Psoas muscle (tissue), 8 donors: Measurements from ENCODE around the gene SLC9A7. TPM values are rescaled to one million over a fixed set of nuclear protein-coding genes. Genes with fewer than 3 reads are reported as not detected.
"Not testable (repeated sequence)": the region's sequence is repeated elsewhere in the genome, so short reads cannot be mapped to it uniquely, and the experiment has no call there.

Experiments
- ATAC-seq, 4 donors: fragments of 200-7000 bp; cut with Tn5 transposase; one replicate each; pipeline ENCODE4 v1.9.1; 2020; ENCODE audit warnings: moderate library complexity in 3 of 4, mild to moderate bottlenecking in 2 of 4
- DNase-seq, 2 donors: peaks; one replicate each; pipeline ENCODE4 v3.0.0-alpha.2; 2020
- H3K27ac ChIP-seq: fragments of 200-600 bp; one replicate; pipeline ENCODE4 v1.8.0; 2022
- H3K27me3 ChIP-seq, 3 donors: fragments of 200-600 bp in 1 of 3; one replicate each; pipeline versions ENCODE4 v1.6.1 to v1.8.0; 2013 to 2022; ENCODE audit warnings: low read length in 2 of 3, mild to moderate bottlenecking in 2 of 3, moderate library complexity in 1 of 3; ENCODE audit not compliant: insufficient read depth in 3 of 3
- H3K36me3 ChIP-seq, 2 donors: fragments of 200-600 bp in 1 of 2; one replicate each; pipeline versions ENCODE4 v1.6.1 to v1.8.0; 2013 to 2022; ENCODE audit warnings: low read depth in 1 of 2, mild to moderate bottlenecking in 1 of 2, moderate library complexity in 1 of 2; ENCODE audit not compliant: insufficient read depth in 1 of 2
- H3K4me1 ChIP-seq: fragments of 200-600 bp; one replicate; pipeline ENCODE4 v1.8.0; 2022
- H3K4me3 ChIP-seq: fragments of 200-600 bp; one replicate; pipeline ENCODE4 v1.8.0; 2022; ENCODE audit warnings: mild to moderate bottlenecking
- H3K9me3 ChIP-seq: fragments of 200-600 bp; one replicate; pipeline ENCODE4 v1.8.0; 2022
- WGBS, 3 donors: extraction: QIAGEN DNeasy Blood & Tissue Kit; methylation state at CpG; one replicate each; pipeline versions ENCODE4 v1.1.6 to v1.1.7; 2013; 5-methylcytosine and 5-hydroxymethylcytosine counted together
- intact Hi-C, 2 donors: fragments of 100-400 bp; cut with DNase I; formaldehyde crosslinking; loops; one replicate each; pipeline versions ENCODE4 v1.11.0 to v1.14.2; 2022
- polyA plus RNA-seq, 3 donors: library from polyadenylated mRNA; stranded (reverse); fragments of 200-250 nt; gene quantifications; one replicate each; pipeline ENCODE4 v1.2.3, GENCODE V29; 2013
- total RNA-seq, 4 donors: library from RNA; stranded (reverse); fragmentation: NEBNext Ultra II Directional in 2 of 4; extraction: Animal tissue kit (Norgen Biotek cat#: 25700) in 2 of 4; gene quantifications; one replicate each; pipeline versions ENCODE4 v1.2.1 to v1.2.4, GENCODE V29; 2021 to 2023
- TF ChIP-seq, protein P1 (sequence below): fragments of 200-600 bp; IDR thresholded peaks from one replicate; pipeline ENCODE4 v1.8.0; 2022; ENCODE audit warnings: antibody characterized with exemption
- donor health status: healthy with polysubstance abuse.
- donor health status: DM: no; HTN: no; CAD: no; lungs with moderate emphysema.
- donor health status: Bipolar disorder and iron deficiency.
- donor health status: healthy.
- donor health status: DM: yes; HTN: yes; CAD: no.
- donor health status: DM: no; HTN: no; CAD: no.
- donor health status: DM: no; HTN: no; CAD: no.
- donor health status: DM: yes; HTN: yes; CAD: no.

The SLC9A7 gene
- total and polyA plus RNA-seq, 7 donors: 1.5 to 14.0 (median 8.2) TPM

- Histone ChIP-seq H3K4me1 (no peaks in the 10 kb centered on the region), H3K27me3 (no peaks in the 10 kb centered on the region), H3K9me3 (no peaks in the 10 kb centered on the region), H3K36me3 (no peaks in the 10 kb centered on the region), H3K27ac (no peak overlapping the region), H3K4me3 (no peak overlapping the region)
- ATAC-seq (no peak), DNase-seq (no peak)
- TF ChIP-seq, protein P1, sequence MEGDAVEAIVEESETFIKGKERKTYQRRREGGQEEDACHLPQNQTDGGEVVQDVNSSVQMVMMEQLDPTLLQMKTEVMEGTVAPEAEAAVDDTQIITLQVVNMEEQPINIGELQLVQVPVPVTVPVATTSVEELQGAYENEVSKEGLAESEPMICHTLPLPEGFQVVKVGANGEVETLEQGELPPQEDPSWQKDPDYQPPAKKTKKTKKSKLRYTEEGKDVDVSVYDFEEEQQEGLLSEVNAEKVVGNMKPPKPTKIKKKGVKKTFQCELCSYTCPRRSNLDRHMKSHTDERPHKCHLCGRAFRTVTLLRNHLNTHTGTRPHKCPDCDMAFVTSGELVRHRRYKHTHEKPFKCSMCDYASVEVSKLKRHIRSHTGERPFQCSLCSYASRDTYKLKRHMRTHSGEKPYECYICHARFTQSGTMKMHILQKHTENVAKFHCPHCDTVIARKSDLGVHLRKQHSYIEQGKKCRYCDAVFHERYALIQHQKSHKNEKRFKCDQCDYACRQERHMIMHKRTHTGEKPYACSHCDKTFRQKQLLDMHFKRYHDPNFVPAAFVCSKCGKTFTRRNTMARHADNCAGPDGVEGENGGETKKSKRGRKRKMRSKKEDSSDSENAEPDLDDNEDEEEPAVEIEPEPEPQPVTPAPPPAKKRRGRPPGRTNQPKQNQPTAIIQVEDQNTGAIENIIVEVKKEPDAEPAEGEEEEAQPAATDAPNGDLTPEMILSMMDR: no peak
- 68 to 89% (median 76%) methylated on average over 5 to 6 of the region's 6 CpGs for WGBS, 3 donors
- intact Hi-C loops: loop anchor here in 1 of 2 donors (10.0 kb wide), 1 partner anchor 219 kb away; the partner anchor contains the start of gene CHST7
Measured at GRCh38 chrX:46793386-46794143, 34.6 kb upstream of the SLC9A7 start.

- Histone ChIP-seq H3K36me3 (no peaks in the 10 kb centered on the region), H3K4me3 (no peak overlapping the region), H3K27ac (no peak overlapping the region), H3K27me3 (no peaks in the 10 kb centered on the region), H3K4me1 (no peaks in the 10 kb centered on the region), H3K9me3 (no peaks in the 10 kb centered on the region)
- 78 to 80% (median 79%) methylated on average over 4 of the region's 4 CpGs for WGBS, 3 donors
- TF ChIP-seq, protein P1: no peak
- no peak for DNase-seq
- intact Hi-C loops: loop anchor here in 1 of 2 donors (10.0 kb wide), 1 partner anchor 218 kb away; the partner anchor contains the start of gene CHST7
- ATAC-seq: no peak
Measured at GRCh38 chrX:46792810-46793188, 33.9 kb upstream of the SLC9A7 start.

DNA sequence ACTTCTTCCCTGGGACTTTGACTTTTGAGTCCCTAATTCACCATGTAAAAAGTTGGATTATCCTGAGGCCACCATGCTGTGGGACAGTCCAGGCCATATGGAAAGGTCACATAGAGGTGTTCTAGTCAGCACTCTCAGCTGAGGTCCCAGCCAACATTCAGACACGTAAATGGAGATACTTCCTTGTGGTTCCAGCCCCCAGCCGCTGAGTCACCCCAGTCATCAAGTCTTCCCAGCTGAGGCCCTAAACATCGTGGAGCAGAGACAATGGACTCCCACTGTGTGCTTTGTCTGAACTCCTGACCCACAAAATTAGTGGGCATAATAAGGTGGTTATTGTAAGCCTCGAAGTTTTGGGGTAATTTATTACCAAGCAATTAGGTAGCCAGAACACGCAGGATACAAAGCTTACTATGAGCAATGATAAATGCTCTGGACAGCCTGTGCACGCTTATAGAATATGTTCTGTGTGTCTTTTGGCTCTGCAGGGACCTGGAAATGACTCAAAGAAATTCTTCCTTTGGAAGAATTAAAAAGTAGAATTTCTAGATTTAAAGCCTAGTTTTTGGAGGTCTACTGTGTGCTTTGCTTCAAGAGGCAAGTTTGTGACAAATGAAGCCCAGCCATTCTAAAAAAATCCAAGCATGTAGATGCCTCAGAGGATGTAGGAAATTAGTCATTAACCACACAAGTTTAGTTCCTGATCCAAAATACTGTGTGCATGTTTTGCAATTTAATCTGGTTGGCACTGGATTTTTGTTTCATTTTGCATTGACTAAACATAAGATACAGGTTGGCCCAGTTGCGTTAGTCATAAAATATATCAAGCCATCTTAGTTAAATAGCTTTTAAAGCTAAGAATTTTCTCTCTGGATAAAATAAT is 33.2 kb upstream of the SLC9A7 start:
- H3K9me3 ChIP-seq: no peaks in the 10 kb centered on the region
- no peaks in the 10 kb centered on the region for H3K27me3 ChIP-seq
- intact Hi-C loops: loop anchor here in 1 of 2 donors (10.0 kb wide), 1 partner anchor 217 kb away; the partner anchor contains the start of gene CHST7
- H3K4me1 ChIP-seq: no peaks in the 10 kb centered on the region
- no peak overlapping the region for H3K4me3 ChIP-seq
- DNase-seq (no peak), ATAC-seq (peak in 3 of 4 donors; percentile 27 to 38 (median 36))
- no peaks in the 10 kb centered on the region for H3K36me3 ChIP-seq
- H3K27ac ChIP-seq: no peak overlapping the region
- TF ChIP-seq, protein P1: no peak
- WGBS, 3 donors: 41 to 51% (median 49%) methylated on average over 7 of the region's 7 CpGs

DNA sequence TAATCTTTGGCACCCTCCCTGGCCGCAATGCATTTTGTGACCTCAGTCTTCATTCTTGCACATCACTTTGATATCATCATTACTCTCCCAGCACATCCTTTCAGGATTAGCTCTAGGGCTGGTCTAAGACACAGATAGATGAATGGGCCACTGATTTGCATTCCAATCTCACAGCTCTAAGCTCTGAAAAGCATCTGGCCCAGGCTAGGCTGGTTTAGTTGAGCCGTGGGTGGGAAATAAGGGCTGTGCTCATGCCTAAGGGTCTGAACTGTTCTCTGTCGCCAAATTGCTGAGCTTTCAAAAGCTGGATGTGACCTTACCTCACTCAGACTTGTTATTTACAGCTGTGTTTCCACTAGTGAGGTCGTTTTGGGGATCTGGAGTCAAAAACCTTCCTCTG is 30.0 kb upstream of the SLC9A7 start:
- no peak for ATAC-seq
- WGBS, 3 donors: 43 to 48% (median 45%) methylated on average over 4 of the region's 4 CpGs
- no peak overlapping the region for H3K27ac ChIP-seq
- no peaks in the 10 kb centered on the region for H3K36me3 ChIP-seq
- DNase-seq: no peak
- no peak overlapping the region for H3K4me3 ChIP-seq
- no peaks in the 10 kb centered on the region for H3K4me1 ChIP-seq
- intact Hi-C loops: no loop called here
- TF ChIP-seq, protein P1: no peak
- H3K9me3 ChIP-seq: no peaks in the 10 kb centered on the region
- no peaks in the 10 kb centered on the region for H3K27me3 ChIP-seq

GRCh38 chrX:46784437-46784836 is 25.5 kb upstream of the SLC9A7 start:
- H3K4me1 ChIP-seq, intact Hi-C loops, DNase-seq, ATAC-seq, H3K4me3 ChIP-seq, H3K27me3 ChIP-seq, H3K27ac ChIP-seq, H3K36me3 ChIP-seq, H3K9me3 ChIP-seq: not testable (repeated sequence)
